ENCODE measurements around the gene PI16. TPM values are rescaled to one million over a fixed set of nuclear protein-coding genes. Genes with fewer than 3 reads are reported as not detected.

PI16 gene
- total RNA-seq, 1 experiment from 2014 or later = 0.17 TPM

DNA sequence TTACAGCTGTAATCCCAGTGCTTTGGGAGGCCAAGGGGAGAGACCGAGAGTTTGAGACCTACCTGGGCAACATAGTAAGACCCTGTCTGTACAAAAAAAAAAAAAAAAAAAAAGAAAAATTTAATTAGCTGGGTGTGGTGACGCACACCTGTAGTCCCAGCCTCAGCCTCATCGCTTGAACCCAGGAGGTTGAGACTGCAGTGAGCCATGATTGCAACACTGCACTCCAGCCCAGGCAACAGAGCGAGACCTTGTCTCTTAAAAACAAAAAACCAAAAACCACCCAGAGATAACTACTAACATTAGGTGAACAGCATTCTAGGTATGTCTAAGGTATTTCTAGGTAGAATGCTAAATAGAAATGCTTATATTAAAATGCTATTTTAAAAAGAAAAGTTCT, 21.0 kb upstream of the PI16 start:
- H3K27ac Mint-ChIP-seq = no peak overlapping the region
- H3K9me3 Mint-ChIP-seq = peaks cover 4% of the 10 kb centered on the region
- DNase-seq (ENCODE audit: low spot score) (no peak), ATAC-seq (no peak)
- no peaks in the 10 kb centered on the region for H3K36me3 Mint-ChIP-seq
- CTCF ChIA-PET = interaction anchor here (0.7 to 4.2 kb wide), 3 partner anchors 46 to 168 kb away, joined by 3 to 18 read pairs (median 3); no protein-coding TSS in a partner anchor
- no peak overlapping the region for H3K4me3 Mint-ChIP-seq
- TF ChIP-seq GABPB1 (CRISPR knock-in tag; IDR thresholded peaks at IDR 0.05) = no peak
- TF ChIP-seq NFE2L1 (CRISPR knock-in tag; IDR thresholded peaks at IDR 0.05) = no peak
- TF ChIP-seq, protein P1, sequence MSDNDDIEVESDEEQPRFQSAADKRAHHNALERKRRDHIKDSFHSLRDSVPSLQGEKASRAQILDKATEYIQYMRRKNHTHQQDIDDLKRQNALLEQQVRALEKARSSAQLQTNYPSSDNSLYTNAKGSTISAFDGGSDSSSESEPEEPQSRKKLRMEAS (CRISPR knock-in tag; IDR thresholded peaks at IDR 0.05) = no peak
- H3K4me1 Mint-ChIP-seq = peaks cover 4% of the 10 kb centered on the region
- no peaks in the 10 kb centered on the region for H3K27me3 Mint-ChIP-seq (ENCODE audit: low read depth)
- POLR2A ChIA-PET = interaction anchor here (0.6 kb wide), 2 partner anchors 10 to 44 kb away, joined by 3 to 5 read pairs; no protein-coding TSS in a partner anchor

DNA sequence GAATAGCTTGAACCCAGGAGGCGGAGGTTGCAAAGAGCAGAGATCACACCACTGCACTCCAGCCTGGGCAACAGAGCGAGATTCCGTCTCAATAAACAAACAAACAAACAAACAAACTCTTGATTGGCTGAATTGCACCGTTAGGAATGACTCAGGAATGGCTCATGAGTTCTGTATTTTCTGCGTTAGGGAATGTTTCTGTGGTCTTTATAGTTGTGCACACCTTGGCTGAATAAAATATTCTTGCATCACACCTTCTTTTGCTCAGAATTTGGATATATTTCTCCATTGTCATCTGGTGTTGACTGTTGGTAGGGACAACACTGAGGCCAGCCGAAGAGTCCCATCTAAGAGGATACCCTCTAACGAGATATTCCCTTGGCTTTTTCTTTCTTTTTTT, 19.6 kb upstream of the PI16 start:
- TF ChIP-seq NR1H2 (CRISPR knock-in tag; IDR thresholded peaks at IDR 0.05) = no peak
- no peak for TF ChIP-seq MXD4 (CRISPR knock-in tag; IDR thresholded peaks at IDR 0.05; ENCODE audit: borderline replicate concordance)
- TF ChIP-seq HMGA2 (CRISPR knock-in tag; IDR thresholded peaks at IDR 0.05) = no peak
- no peak for TF ChIP-seq ZNF396 (CRISPR knock-in tag; IDR thresholded peaks at IDR 0.05; ENCODE audit: borderline replicate concordance)
- no peak for TF ChIP-seq OVOL2 (CRISPR knock-in tag; IDR thresholded peaks at IDR 0.05; ENCODE audit: borderline replicate concordance)
- TF ChIP-seq SMAD3 (CRISPR knock-in tag; IDR thresholded peaks at IDR 0.05; ENCODE audit: borderline replicate concordance) = no peak
- TF ChIP-seq ZNF416 (CRISPR knock-in tag; IDR thresholded peaks at IDR 0.05) = no peak
- TF ChIP-seq GTF2I (CRISPR knock-in tag; conservative IDR thresholded peaks at IDR 0.05) = no peak
- TF ChIP-seq, protein P2, sequence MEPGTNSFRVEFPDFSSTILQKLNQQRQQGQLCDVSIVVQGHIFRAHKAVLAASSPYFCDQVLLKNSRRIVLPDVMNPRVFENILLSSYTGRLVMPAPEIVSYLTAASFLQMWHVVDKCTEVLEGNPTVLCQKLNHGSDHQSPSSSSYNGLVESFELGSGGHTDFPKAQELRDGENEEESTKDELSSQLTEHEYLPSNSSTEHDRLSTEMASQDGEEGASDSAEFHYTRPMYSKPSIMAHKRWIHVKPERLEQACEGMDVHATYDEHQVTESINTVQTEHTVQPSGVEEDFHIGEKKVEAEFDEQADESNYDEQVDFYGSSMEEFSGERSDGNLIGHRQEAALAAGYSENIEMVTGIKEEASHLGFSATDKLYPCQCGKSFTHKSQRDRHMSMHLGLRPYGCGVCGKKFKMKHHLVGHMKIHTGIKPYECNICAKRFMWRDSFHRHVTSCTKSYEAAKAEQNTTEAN (CRISPR knock-in tag; IDR thresholded peaks at IDR 0.05) = no peak
- TF ChIP-seq, protein P3, sequence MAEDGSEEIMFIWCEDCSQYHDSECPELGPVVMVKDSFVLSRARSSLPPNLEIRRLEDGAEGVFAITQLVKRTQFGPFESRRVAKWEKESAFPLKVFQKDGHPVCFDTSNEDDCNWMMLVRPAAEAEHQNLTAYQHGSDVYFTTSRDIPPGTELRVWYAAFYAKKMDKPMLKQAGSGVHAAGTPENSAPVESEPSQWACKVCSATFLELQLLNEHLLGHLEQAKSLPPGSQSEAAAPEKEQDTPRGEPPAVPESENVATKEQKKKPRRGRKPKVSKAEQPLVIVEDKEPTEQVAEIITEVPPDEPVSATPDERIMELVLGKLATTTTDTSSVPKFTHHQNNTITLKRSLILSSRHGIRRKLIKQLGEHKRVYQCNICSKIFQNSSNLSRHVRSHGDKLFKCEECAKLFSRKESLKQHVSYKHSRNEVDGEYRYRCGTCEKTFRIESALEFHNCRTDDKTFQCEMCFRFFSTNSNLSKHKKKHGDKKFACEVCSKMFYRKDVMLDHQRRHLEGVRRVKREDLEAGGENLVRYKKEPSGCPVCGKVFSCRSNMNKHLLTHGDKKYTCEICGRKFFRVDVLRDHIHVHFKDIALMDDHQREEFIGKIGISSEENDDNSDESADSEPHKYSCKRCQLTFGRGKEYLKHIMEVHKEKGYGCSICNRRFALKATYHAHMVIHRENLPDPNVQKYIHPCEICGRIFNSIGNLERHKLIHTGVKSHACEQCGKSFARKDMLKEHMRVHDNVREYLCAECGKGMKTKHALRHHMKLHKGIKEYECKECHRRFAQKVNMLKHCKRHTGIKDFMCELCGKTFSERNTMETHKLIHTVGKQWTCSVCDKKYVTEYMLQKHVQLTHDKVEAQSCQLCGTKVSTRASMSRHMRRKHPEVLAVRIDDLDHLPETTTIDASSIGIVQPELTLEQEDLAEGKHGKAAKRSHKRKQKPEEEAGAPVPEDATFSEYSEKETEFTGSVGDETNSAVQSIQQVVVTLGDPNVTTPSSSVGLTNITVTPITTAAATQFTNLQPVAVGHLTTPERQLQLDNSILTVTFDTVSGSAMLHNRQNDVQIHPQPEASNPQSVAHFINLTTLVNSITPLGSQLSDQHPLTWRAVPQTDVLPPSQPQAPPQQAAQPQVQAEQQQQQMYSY (CRISPR knock-in tag; IDR thresholded peaks at IDR 0.05) = no peak
- TF ChIP-seq, protein P4, sequence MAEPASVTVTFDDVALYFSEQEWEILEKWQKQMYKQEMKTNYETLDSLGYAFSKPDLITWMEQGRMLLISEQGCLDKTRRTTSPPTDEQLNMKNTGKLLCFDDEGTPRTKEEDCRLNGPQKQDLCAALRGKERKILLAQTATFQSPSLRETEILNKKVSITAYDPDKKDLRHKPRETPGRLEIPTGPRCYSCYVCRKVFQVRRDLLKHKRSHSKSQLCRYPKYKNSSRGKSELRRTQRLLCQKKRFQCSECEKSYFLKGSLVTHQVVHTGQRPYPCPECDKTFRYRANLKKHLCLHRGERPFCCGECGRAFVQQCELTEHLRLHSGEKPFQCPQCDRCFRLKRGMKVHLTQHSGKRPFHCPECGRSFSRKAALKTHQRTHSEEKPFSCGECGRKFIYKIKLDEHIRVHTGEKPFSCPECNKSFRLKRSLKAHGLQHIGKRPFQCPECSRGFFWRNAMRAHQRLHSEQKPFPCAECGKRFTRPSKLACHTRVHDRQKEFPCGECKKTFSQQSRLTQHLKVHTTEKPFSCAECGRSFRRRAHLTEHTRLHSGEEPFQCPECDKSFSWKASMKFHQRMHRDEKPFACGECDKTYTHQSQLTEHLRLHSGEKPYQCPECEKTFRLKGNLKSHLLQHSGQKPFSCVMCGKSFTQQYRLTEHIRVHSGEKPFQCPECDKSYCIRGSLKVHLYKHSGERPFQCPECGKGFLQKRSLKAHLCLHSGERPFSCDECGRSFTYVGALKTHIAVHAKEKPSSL (CRISPR knock-in tag; conservative IDR thresholded peaks at IDR 0.05) = no peak
- no peak for TF ChIP-seq ZBTB21 (CRISPR knock-in tag; IDR thresholded peaks at IDR 0.05; ENCODE audit: borderline replicate concordance)
- CTCF ChIA-PET = interaction anchor here (0.8 to 4.2 kb wide), 4 partner anchors 21 to 83 kb away, joined by 3 to 18 read pairs (median 3); no protein-coding TSS in a partner anchor
- no peak overlapping the region for H3K4me3 Mint-ChIP-seq
- H3K27me3 Mint-ChIP-seq (ENCODE audit: low read depth) = no peaks in the 10 kb centered on the region; the same call in 1 of the 2 replicates
- H3K9me3 Mint-ChIP-seq = peaks cover 7% of the 10 kb centered on the region
- POLR2A ChIA-PET = no interaction called here
- no peaks in the 10 kb centered on the region; the same call in 1 of the 2 replicates for H3K4me1 Mint-ChIP-seq
- H3K27ac Mint-ChIP-seq = no peak overlapping the region
- ATAC-seq (no peak), DNase-seq (ENCODE audit: low spot score) (no peak)
- H3K36me3 Mint-ChIP-seq = no peaks in the 10 kb centered on the region; the same call in 1 of the 2 replicates

GRCh38 chr6:36936824-36937223, 17.7 kb upstream of the PI16 start:
- ATAC-seq (no peak), DNase-seq (ENCODE audit: low spot score) (no peak)
- Mint-ChIP-seq H3K36me3 (peaks cover 4% of the 10 kb centered on the region), H3K27me3 (ENCODE audit: low read depth) (peaks cover 6% of the 10 kb centered on the region; the same call in 1 of the 2 replicates), H3K9me3 (peaks cover 20% of the 10 kb centered on the region), H3K4me3 (no peak overlapping the region), H3K27ac (no peak overlapping the region), H3K4me1 (no peaks in the 10 kb centered on the region)
- POLR2A ChIA-PET = no interaction called here
- CTCF ChIA-PET = interaction anchor here (1.3 to 2.1 kb wide), 4 partner anchors 21 to 85 kb away, joined by 3 to 8 read pairs (median 3); no protein-coding TSS in a partner anchor
- no peak for TF ChIP-seq RELA (CRISPR knock-in tag; IDR thresholded peaks at IDR 0.05; ENCODE audit: borderline replicate concordance)
- no peak for TF ChIP-seq JAZF1 (CRISPR knock-in tag; IDR thresholded peaks at IDR 0.05)
- TF ChIP-seq, protein P5, sequence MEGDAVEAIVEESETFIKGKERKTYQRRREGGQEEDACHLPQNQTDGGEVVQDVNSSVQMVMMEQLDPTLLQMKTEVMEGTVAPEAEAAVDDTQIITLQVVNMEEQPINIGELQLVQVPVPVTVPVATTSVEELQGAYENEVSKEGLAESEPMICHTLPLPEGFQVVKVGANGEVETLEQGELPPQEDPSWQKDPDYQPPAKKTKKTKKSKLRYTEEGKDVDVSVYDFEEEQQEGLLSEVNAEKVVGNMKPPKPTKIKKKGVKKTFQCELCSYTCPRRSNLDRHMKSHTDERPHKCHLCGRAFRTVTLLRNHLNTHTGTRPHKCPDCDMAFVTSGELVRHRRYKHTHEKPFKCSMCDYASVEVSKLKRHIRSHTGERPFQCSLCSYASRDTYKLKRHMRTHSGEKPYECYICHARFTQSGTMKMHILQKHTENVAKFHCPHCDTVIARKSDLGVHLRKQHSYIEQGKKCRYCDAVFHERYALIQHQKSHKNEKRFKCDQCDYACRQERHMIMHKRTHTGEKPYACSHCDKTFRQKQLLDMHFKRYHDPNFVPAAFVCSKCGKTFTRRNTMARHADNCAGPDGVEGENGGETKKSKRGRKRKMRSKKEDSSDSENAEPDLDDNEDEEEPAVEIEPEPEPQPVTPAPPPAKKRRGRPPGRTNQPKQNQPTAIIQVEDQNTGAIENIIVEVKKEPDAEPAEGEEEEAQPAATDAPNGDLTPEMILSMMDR (IDR thresholded peaks at IDR 0.05) = no peak
- TF ChIP-seq, protein P6, sequence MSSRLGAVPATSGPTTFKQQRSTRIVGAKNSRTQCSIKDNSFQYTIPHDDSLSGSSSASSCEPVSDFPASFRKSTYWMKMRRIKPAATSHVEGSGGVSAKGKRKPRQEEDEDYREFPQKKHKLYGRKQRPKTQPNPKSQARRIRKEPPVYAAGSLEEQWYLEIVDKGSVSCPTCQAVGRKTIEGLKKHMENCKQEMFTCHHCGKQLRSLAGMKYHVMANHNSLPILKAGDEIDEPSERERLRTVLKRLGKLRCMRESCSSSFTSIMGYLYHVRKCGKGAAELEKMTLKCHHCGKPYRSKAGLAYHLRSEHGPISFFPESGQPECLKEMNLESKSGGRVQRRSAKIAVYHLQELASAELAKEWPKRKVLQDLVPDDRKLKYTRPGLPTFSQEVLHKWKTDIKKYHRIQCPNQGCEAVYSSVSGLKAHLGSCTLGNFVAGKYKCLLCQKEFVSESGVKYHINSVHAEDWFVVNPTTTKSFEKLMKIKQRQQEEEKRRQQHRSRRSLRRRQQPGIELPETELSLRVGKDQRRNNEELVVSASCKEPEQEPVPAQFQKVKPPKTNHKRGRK (CRISPR knock-in tag; IDR thresholded peaks at IDR 0.05; ENCODE audit: borderline replicate concordance) = no peak
- TF ChIP-seq NFYB (CRISPR knock-in tag; conservative IDR thresholded peaks at IDR 0.05; ENCODE audit: low read depth) = no peak
- TF ChIP-seq JUN (CRISPR knock-in tag; IDR thresholded peaks at IDR 0.05) = no peak
- no peak for TF ChIP-seq SP1 (CRISPR knock-in tag; conservative IDR thresholded peaks at IDR 0.05)
- no peak for TF ChIP-seq HMGA2 (CRISPR knock-in tag; IDR thresholded peaks at IDR 0.05)
- TF ChIP-seq ESRRA (CRISPR knock-in tag; IDR thresholded peaks at IDR 0.05; ENCODE audit: borderline replicate concordance) = no peak
